ENCODE results near the gene GAA.

Gene GAA

DNA sequence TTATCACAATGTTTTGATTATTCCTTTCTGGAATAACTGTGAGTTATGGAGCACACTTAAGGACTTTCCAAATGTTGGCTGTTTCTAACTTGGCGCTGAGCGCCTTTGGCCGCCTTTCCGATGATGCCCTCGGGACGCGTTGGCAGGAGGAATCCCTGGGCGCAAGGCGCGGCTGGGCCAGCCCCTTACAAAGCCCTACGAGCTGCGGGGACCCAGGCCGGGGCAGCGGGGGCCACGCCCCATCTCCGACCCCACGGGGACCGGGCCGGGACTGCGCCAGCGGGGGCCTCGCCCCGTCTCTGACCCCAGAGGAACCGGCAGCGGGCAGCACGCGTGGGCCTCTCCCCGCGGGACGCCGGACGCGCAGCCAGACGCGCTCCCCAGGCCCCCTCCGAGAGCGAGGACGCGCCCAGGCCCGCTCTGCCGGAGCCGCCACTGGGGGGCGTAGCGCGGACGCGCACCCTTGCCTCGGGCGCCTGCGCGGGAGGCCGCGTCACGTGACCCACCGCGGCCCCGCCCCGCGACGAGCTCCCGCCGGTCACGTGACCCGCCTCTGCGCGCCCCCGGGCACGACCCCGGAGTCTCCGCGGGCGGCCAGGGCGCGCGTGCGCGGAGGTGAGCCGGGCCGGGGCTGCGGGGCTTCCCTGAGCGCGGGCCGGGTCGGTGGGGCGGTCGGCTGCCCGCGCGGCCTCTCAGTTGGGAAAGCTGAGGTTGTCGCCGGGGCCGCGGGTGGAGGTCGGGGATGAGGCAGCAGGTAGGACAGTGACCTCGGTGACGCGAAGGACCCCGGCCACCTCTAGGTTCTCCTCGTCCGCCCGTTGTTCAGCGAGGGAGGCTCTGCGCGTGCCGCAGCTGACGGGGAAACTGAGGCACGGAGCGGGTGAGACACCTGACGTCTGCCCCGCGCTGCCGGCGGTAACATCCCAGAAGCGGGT lies at the start of gene GAA:
TSS of gene GAA (plus strand) at position 571 of the 935 bp plus-strand sequence. CDS start 3,006 bp downstream, outside the sequence.
- peak; percentile 72 to 86 (median 83) for DNase-seq (ENCODE audit: low read depth in 3 of 3, low spot score in 1 of 3)

DNA sequence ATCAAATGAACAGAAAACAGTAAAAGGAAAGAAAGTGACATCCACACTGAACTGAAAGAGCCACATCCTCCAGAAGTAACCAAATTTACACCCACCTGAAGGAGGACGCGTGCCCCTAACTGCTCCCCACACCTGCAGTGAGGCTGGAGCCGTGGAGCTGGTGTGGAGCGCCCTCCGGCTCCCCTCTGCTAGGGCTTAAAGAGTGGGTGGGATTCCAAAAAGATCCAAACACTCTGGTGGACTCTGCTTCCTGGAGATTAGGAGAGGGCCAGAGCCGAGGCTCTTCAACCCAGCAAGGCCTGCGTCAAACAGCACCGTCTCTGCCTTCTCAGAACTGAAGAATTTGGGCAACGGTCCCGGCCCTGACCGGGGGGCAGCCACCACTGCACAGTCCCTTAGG lies 49.7 kb upstream of the GAA start:
- DNase-seq (ENCODE audit: low read depth in 3 of 3, low spot score in 1 of 3): no peak

DNA sequence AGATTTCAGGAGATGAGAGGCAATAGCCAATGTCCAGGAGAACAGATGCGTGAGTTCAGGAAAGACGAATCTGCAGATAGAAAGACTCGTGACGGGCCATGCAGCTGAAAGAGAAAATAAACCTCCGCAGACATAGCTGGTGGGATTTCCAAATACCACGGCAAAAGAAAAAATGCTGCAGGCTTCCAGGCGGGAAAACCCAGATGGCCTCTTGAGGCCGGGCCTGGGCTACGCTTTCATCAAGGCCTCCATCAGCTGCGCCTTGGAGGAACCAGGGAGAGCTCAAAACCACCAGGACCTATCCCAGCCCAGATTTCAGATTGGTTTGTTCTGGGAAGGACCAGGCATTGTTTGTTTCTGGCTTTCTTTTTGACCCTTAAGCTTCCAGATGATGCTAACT lies 48.3 kb upstream of the GAA start:
- no peak for DNase-seq (ENCODE audit: low read depth in 3 of 3, low spot score in 1 of 3)

DNA sequence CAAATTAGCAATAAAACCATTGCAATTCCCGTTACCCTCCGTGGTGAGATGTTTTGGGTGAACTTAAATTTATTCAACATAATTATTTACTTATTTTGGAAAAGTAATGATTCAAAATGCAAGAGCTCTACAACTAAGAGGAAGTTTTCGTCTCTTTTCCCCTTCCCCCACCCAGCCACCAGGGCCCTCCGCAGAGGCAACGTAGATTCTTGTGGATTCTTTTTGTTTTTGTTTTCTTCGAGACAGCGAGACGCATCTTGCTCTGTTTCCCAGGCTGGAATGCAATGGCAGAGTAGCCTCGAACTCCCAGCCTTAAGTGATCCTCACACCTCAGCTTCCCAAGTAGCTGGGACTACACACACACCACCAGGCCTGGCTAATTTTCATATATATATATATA lies 45.8 kb upstream of the GAA start:
- no peak for DNase-seq (ENCODE audit: low read depth in 3 of 3, low spot score in 1 of 3)

DNA sequence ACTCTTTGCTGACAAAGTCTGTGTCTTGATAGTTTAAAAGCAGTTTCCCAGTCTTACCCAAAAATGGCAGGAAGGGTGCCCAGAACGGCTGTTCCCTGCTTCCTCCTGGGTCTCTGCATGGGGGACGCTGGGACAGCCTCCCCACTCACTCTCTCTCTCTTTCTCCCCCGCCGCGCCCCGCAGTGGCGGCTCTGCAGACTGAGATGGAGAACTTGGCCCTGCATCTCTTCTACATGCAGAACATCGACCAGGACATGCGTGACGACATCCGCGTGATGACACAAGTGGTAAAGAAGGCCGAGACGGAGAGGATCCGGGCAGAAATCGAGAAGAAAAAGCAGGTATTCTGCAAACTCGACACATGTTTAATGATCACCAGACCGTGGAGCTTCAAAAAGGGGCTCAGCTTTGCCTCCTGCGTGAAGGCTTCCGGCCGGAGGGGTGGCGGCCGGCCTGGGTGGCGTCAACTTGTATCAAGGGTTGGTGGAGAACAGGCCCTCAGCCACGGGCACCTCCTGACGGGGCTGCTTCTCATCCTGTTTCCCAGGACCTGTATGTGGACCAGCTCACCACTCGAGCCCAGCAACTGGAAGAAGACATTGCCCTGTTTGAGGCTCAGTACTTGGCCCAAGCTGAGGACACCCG lies 42.9 kb upstream of the GAA start:
- no peak for DNase-seq (ENCODE audit: low read depth in 3 of 3, low spot score in 1 of 3)

DNA sequence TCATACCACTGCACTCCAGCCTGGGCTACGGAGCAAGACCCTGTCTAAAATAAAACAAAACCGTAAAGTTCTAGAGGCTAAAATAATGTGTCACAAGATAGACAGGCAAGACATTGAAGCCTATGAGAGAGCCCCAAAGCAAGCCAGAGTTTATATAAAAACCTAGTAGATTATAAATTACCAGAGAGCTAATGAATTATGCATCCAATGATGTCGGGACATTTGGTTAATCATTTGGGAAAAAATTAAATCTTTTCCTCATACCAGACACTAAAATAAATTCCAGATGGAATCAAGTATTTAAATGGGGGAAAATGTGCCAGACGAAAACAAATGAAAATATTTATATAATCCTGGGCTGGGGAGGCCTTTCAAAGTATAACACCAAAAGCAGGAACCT lies 40.7 kb upstream of the GAA start:
- DNase-seq (ENCODE audit: low read depth in 3 of 3, low spot score in 1 of 3): no peak

DNA sequence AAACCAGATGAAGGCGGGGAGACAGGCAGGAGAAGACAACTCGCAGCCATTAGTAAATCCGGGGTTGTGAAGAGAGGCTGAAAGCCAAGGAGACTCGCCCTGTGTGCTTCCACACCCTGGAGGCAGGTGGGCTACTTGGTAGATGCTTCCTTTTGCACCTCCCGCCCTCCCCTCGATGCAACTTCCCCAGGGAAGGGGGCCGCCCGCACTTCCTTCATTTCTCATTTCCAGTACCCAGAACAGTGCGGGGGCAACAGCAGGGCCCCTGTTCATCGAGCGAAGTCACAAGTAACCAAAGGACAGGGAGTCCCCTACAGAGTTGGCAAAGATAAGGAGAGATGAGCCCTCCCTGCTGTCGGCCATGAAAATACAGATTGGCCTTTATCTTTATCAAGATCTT lies 40.0 kb upstream of the GAA start:
- DNase-seq (ENCODE audit: low read depth in 3 of 3, low spot score in 1 of 3): no peak

DNA sequence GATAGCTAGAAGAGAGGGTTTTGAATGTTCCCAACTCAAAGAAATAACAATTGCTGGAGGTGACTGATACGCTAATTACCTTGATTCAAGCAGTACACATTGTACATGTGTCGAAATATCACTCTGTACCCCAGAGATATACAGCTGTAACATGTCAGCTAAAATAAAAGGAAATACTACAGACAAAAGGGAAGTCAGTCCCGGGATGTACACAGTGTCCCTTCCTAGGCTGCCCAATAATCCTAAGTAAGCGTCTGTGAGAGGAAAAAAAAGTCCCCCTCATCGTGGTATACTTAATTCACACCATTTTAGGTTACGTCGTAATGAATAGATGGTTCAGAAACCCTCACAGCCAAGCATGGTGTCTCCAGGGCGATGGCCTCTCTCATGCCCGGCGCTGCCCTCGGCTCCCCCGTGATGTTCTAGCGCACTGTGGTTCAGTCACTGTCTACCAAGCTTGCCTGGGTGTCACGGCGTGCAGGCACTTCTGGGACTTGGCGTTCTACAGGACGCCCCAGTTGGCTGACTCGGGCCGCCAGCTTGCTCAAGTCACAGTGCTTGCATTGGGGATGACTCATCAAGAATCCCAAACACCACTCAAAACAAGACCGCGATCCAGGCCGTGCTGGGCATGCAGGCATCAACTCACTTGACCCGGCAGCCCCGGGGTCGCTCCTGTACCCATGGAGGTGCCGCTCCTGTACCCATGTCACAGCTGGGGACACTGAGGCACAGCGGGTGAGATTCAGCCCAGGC lies 37.4 kb upstream of the GAA start:
- no peak for DNase-seq (ENCODE audit: low read depth in 3 of 3, low spot score in 1 of 3)

DNA sequence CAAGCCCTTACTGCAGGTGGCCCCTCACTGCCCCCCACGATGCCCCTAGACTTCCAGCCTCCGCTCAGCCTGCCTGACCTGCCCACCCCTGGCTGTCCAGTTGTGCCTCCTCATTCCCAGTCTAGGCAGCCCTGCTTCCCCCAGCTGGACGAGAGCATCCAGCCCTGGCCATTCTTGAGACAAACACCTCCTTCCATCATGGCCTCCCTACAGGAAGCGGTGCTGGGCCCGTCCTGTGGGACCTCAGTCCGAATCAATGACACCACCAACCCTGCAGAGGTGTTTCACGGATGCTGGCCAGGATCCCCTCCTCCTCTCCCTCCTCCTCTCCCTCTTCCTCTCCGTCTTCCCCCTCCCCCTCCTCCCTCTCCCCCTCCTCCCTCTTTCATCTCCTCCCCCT lies 36.7 kb upstream of the GAA start:
- no peak for DNase-seq (ENCODE audit: low read depth in 3 of 3, low spot score in 1 of 3)

DNA sequence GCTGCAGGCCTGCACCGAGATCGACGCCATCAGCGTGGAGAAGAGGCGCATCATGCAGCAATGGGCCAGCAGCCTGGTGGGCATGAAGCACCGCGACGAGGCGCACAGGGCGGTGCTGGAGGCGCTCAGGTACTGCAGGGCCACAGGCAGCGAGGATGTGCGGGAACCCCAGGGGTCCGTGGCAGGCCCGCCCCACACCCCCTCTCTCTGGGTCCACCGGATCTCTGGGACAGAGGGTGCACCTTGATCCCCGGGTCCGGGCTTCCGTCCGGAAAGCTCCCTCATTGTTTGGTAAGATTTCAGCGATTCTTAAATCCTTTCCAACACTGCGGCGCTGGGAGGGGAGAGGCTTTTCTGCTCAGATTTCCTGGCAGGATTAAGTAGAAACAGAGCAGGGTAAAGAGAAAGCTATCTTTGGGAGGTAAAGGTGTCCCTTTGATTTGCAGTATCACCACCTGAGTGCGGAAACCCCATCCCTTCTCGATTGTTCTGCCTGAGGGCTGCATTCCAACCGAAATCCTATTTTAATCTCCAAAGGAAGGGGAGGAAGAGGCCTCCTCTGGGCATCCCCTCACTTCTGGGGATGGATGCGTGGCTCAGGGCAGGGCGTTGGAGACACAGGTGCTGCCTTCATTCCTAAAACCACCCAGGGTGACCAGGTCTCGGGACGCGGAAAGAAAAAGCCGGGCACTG lies 35.8 kb upstream of the GAA start:
- DNase-seq (ENCODE audit: low read depth in 3 of 3, low spot score in 1 of 3): no peak

DNA sequence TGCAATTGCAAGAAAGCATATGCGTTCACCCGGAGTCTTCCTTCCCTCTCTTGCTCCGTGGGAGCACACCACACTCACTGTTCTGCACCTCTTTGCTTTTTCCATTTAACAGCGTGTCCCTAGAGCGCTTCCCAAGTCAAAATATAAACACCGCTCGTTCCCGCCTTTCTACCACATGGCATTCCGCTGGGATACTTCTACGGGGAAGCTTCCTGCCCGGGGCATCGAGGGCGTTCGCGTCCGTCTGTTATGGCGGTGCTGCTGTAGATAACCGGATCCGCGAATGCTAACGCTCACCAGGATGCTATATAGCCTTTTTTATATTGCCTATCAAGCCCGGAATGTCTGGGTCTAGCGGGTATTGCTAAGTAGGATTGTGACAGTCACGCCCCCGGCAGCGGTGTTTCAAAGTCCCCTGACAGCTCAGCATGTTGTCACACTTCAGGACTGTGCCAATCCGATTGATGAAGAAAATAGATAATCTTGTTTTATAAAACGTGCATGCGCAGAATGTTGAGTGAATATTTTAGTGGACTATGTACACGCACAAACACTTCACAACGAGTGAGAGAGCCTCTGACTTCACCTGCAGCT lies 33.9 kb upstream of the GAA start:
- DNase-seq (ENCODE audit: low read depth in 3 of 3, low spot score in 1 of 3): no peak

DNA sequence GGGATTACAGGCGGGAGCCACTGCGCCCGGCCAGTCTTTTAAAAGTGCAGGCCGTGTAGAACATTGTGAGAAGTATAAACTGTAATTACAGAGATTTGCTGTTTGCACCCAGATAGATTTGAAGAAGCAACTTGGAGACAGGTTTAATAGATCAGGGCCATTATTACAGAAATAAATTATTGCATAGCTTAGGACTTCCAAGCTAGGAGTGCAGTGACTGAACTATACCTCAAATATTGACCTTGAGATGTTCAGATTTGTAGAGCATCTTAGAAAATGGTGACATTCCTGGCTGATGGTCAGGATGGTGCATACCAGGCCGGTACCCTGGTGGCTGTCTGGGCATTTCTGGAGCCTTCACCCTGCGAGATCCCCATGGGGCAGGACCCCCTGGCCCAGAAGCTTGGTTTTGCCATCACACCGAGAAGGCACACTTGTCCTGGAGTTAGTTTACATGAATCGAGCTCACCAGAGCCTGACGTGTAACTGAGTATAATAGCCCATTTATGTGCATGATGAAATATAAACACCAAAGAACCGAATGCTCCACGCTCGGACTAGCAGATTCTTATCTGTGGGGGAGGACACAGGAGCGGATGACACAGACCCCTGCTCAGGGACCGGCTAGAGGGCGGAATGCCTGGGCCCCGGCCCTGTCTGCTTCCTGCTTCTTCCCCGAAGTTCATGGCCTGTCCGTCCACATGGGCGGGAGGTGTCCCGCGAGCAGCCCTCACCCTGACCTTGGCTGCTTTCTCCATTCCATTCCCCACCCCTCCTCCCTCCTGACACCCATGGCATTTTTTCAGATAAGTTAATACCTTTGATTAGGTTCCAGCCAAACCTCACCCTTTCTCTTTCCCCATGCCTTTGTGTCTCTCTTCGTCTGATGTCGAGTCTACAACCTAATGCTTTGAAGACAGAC lies 32.8 kb upstream of the GAA start:
- DNase-seq (ENCODE audit: low read depth in 3 of 3, low spot score in 1 of 3): no peak

DNA sequence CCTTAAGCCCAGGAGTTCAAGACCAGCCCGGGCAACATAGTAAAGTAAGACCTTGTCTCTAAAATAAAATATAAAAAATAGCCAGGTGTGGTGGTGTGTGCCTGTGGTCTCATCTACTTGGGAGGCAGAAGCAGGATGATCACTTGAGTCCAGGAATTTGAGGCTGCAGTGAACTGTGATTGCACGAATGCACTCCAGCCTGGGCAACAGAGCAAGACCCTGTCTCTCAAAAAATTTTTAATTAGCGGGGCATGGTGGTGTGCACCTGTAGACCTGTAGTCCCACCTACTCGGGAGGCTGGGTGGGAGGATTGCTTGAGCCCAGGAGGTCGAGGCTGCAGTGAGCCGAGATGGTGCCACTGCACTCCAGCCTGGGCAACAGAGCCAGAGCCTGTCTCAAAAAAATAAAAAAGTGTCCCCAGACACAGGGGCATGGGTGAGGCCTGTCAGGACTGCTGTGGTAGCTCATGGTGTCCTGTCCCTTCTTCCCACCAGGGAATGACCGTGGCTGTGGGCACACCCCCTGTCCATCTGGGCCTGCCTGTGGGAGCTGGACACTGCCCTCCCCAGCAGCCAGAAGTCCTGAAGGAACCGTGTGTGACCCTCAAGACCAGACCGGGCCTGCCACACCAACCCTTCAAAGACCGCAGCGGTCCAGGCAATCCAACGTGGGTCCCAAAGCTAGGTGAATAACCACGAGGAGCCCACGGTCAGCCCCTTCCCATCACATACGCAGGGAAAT lies 30.8 kb upstream of the GAA start:
- no peak for DNase-seq (ENCODE audit: low read depth in 3 of 3, low spot score in 1 of 3)

DNA sequence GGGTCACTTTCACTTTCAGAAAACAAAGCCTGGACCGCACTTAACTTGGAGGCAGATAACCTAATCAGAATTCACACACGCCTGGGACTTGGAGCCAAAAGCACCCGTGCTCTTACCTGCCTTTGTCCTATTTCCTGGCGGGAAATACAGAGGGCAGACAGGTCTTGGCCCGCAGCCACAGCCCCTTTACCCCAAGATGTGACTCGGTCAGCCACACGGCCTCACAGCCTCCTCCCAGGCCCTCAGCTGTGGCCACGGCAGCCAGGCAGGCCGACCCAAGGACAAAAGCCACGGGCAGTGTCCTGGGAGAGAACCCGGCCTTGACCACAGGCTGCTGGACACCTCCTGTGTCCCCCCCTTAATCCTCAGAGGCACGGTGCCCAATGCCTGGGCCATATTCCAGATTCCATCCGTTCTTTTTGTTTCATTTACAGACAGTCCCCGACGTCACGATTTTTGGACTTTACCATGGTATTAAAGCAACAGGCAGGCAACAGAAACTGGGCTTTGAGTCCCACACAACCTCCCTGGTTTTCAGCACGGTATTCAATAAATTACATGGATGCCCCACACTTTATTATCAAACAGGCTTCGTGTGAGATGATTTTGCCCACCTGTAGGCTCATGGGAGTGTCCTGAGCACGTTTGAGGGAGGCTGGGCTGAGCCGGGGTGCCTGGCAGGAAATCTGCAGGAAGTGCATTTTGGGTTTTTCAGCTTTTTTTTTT lies 30.1 kb upstream of the GAA start:
- no peak for DNase-seq (ENCODE audit: low read depth in 3 of 3, low spot score in 1 of 3)

DNA sequence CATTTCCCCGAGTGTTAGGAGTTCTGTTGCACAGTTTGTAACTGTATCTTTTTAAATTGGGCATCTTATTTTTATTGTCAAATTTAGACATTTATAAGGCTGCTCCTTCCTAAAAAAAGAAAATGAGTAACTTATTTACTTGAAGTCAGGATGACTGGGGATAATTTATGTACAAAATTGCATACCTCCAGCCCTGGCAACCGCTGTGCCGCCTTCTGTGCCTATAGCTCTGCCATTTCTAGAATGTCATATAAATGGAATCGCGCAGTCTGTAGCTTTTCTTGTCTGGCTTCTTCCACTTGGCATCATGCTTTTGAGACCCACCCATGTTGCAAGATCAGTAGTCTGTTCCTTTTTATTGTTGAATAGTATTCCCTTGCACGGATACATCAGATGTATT lies 29.0 kb upstream of the GAA start:
- DNase-seq (ENCODE audit: low read depth in 3 of 3, low spot score in 1 of 3): no peak

DNA sequence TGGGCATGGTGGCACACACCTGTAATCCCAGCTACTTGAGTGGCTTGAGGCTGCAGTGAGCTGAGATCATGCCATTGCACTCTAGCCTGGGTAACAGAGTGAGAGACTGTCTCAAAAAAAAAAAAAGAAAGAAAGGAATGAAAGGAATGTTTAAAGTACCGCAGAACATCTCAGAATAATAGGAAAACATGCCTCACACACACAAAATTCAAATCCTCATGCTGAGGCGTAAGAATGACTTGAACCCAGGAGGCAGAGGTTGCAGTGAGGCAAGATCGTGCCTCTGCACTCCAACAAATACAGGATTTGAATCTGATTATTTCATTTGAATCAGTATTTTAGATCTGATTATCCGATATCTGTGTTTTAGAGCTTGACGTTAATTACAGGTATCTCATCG lies 21.3 kb upstream of the GAA start:
- DNase-seq (ENCODE audit: low read depth in 3 of 3, low spot score in 1 of 3): no peak

DNA sequence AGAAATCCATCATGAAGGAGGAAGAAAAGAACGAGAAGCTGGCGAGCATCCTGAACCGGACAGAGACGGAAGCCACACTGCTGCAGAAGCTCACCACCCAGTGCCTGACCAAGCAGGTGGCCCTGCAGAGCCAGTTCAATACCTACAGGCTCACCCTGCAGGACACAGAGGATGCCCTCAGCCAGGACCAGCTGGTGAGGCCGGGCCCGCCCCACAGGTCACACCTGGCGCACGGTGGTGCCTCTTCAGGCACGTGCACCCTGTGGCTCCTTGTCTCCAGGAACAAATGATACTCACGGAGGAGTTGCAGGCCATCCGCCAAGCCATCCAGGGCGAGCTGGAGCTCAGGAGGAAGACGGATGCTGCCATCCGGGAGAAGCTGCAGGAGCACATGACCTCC lies 19.8 kb upstream of the GAA start:
- no peak for DNase-seq (ENCODE audit: low read depth in 3 of 3, low spot score in 1 of 3)

DNA sequence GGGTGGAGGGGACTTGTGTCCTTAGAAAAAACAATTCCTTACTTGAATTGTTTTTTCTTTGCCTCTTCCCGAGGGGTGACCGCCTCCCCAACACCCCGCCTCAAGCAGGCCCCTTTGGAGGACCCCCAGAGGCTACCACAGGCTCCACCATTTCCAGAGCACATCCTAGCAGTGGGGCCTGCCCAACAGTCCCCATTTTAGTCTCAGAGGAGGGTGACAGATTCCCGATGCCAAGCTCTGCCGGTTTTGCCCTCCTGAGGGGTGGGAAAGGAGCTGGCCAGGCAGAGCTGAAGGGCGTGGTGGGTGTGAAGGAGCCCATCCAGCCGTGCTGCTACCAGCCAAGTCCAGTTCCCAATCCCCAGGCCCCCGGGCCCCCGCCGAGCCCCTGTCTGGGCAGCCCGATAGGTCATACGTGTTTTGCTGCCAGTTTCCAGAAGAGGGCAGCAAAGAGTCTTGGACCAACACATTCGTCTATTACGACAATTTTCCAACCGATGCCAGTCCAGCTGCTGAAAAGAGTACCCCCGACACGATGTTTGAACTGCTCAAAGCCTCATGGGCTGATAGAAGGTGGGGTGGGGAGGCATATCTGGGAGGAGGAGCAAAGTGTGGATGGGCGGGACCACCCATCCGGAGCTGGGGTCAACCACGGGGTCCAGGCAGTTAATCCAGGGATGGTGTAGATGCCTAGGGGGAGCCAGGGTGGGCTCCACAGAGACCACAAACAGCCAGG lies 18.8 kb upstream of the GAA start:
- peak; percentile 13 to 31 (median 30) for DNase-seq (ENCODE audit: low read depth in 3 of 3, low spot score in 1 of 3)
